IPS DF 4.7 (cell line): ENCODE data around the gene SERPINB7.

Experiments used
- DNase-seq: peaks from one replicate; pipeline ENCODE4 v3.0.0-alpha.2; 2013; ENCODE audit warnings: low spot score; ENCODE audit errors: extremely low read depth

Gene SERPINB7

GRCh38 chr18:63787673-63788072, 12.5 kb downstream of the SERPINB7 start:
- no peak for DNase-seq

GRCh38 chr18:63788447-63789096, 13.4 kb downstream of the SERPINB7 start:
- no peak for DNase-seq

GRCh38 chr18:63789327-63789726, 14.1 kb downstream of the SERPINB7 start:
- DNase-seq: no peak

GRCh38 chr18:63795606-63796005, 20.4 kb downstream of the SERPINB7 start:
- no peak for DNase-seq

- DNase-seq: no peak
These were observed 24.0 kb downstream of the SERPINB7 start for GRCh38 chr18:63799189-63799588.

GRCh38 chr18:63801343-63801742, 26.1 kb downstream of the SERPINB7 start:
- no peak for DNase-seq

GRCh38 chr18:63808125-63808524, 32.9 kb downstream of the SERPINB7 start:
- no peak for DNase-seq

DNA sequence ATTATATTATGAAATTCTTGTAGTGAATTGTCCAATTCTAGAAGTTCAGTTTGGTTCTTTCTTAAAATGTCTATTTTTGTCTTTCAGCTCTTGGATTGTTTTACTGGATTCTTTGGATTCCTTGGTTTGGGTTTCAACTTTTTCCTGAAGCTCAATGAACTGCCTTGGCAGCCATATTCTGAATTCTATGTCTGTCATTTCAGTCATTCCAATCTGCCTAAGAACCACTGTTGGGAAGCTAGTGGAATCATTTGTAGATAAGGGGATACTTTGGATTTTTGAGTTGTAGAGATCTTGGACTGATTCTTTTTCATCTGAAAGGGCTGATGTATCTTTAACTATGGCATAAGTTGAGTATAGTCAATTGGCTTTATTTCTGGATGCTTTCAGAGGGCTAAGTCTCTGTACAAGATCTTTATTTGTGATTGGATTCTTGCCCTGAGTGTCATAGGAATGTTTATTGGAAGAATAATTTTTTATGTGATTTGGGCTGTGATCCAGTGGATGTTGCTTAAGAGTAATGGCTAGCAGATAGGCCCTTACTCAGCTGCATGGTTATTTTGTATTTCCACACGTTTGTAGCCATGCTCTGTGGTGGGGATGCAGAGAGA, 42.3 kb downstream of the SERPINB7 start:
- DNase-seq: no peak

DNA sequence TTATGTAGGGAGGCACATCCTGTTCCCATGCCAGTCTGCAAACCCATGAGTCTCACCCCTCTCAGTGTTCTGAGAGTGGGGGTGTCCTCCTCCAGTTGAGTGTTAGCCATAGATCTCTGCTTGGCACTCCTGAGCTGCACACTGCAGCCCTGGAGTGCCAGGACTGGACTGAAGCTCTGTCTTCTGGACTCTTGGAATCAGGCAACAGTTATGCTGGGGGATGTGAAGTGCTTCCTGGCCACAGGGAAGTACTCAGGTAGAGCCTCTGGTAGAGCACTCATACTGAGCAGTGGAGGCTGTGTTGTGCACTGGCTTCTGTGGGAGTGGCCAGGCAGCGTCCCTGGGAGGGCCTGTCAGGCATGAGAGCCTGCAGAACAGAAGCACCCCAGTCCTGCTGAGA, 43.0 kb downstream of the SERPINB7 start:
- DNase-seq: no peak

- no peak for DNase-seq
These were observed 44.6 kb downstream of the SERPINB7 start for GRCh38 chr18:63819786-63820185.

DNA sequence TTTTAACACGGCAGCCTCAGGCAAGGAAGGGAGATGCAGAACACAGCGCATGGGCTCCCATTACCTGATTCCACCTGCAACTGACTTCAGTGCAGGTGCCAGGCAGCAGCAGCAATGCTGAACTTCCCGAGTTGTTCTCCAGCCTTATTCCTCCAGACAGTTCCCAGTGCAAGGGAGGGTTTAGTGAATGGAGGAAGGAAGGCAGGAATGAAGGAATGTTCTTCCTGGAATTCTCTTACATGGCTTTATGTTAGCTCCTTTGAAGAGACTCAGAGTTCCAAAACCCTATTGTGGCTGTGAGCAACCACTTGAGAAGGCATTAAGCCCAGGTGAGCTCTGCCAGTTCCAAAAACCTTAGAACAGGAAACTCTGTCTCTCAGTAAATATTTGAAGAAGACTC, 45.5 kb downstream of the SERPINB7 start:
- no peak for DNase-seq

DNA sequence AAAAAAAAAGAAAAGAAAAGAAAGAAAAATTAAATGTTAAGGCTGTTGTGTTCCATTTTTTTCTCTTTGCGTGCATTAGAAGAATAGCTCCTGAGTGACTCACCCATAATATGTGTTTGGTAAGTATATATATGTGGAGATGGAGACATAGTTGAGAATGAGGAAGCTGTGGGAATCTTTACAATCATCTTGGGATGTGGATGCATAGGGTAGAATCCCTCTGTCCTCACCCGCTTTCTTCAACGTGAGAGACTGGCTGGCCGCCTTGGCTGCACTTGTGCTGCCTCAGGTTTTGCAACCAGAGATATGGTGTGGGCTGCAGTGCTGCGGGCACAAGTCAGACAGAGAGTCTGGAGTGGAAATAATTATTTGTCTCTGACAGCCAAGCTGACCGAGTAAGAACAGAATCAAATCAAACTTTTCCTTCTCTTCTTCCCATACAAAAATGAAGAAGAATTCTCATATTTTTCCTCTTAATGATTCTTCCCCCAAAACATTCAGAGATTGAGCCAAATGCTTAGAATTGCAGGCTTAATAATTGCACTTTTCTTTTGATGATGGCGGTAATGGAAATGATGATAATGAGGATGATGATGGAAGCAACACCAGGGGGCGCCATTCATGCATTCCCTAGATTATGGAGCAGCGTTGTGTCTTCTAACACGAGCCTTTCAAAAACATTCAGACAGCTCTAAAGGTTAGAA, 48.5 kb downstream of the SERPINB7 start:
- no peak for DNase-seq

DNA sequence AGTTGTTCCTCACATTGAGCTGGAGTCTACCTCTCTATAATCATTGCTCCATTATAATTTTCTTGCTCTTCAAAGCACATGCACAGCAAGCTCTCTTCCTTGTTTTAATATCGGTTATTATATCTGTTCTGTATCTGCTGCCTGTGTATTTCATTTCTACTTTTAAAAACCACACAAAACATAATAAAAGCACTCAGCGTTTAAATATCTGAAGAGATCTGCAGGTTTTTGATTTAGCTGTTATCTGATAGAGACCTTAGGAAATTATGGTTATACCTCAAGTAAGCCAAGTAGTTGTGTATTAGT, 49.0 kb downstream of the SERPINB7 start:
- DNase-seq: no peak

DNA sequence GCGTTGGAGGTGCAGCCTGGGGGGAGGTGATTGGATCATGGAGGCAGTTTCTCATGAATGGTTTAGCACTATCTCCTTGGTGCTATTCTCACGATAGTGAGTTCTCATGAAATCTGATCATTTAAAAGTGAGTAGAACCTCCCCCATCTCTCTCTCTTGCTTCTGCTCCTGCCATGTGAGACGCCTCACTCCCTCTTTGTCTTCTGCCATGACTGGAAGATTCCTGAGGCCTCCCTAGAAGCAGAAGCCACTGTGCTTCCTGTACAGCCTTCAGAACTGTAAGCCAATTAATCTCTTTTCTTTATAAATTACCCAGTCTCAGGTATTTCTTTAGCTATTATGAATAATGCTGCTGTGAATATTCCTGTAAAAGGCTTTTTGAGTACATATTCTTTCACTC, 52.9 kb downstream of the SERPINB7 start:
- DNase-seq: no peak

- no peak for DNase-seq
These were observed 53.4 kb downstream of the SERPINB7 start for GRCh38 chr18:63828656-63829055.

- no peak for DNase-seq
These were observed 54.7 kb downstream of the SERPINB7 start for GRCh38 chr18:63829886-63830285.

DNA sequence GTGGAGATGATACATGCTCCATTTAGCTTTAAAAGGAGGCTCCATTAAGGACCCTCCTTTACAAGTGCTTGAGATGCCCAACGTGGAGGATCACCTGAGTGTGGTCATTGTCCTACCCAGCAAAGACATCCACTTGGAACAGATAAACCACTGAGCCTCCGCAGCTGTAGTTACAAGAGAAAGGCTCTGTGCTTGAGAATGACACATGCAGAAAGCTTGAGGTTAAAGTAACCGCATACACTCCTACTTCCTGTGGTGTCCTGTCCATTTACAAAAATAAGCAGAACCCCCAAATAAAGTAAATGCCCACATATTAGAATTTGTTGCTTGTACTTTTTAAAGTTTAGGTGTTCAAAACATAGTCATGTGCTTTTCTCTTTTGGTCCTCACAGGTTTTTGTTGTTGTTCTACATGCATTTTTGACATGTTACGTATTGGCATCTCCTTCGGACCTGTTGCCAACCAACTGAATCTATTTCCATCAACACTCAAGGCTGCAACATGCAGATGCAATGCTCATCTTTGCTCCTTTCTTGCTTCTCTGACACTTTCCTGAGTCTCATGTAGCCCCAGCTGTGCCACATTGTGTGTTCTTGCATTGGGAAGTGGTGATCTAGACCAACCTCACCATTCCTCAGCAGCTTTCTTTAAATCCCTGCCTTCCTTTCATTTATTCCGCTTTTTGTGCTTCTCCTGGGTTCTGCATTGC, 56.0 kb downstream of the SERPINB7 start:
- DNase-seq: no peak

GRCh38 chr18:63832470-63832869, 57.3 kb downstream of the SERPINB7 start:
- DNase-seq: no peak

DNA sequence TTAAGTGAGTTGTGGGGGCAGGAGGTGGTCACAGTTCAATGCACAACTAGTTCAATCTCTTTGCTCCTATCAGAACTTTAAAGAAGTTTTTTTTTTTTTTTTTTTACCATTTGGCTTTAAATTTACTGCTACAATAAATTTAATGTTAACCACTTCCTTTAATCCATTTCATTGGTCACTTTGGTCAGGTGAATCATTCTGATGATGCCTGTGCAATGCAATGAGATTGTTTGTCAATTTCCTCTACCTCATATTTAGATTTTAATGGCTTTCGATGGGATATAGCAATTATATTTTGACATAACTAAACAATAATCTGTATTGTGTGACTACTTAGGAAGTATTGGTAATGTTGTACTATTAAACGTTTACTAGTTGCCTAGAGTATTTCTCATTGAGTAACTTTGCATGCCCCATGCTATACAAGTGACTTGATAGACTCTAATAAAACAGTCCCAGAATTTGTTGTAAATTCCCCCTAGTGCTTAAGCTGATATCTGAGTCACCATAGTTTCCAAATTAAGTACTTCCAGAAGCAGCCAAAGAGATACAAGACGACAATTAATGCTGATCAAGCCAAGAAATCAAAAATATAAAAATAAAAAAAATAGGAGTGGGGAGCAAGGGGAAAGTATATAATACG, 59.4 kb downstream of the SERPINB7 start:
- DNase-seq: no peak

DNA sequence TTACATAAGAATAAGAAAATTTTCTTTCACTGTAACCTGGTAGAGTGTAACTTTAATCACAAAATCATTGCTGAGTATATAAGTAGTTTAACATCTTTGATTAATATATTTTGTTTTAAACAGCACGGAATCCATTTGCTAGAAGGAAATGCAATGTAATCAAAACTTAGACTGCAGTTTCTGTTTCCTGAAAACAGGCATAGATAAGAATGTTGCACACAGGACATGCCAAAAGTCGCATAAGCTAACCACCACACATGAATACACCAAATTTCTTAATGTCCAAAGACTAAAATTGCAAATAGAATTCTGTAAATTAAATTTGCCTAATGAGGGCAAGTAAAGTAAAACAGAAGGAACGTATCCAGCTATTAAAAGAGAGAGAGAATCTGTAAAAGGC, 61.2 kb downstream of the SERPINB7 start:
- DNase-seq: no peak

GRCh38 chr18:63837590-63837989, 62.4 kb downstream of the SERPINB7 start:
- no peak for DNase-seq

GRCh38 chr18:63843008-63843407, 67.8 kb downstream of the SERPINB7 start:
- no peak for DNase-seq
